Right lung (tissue), 5 donors: ENCODE data around the gene LDB2. TPM values are rescaled to one million over a fixed set of nuclear protein-coding genes. Genes with fewer than 3 reads are reported as not detected.
A peak's percentile ranks its signal among the peaks of the same experiment; 100 is the strongest.

Experiments used
- DNase-seq, 2 donors: peaks; one replicate each; pipeline ENCODE4 v3.0.0-alpha.2; 2013
- polyA plus RNA-seq, 5 donors: library from polyadenylated mRNA; unstranded; fragments of 120-200 nt; gene quantifications; one replicate each; pipeline versions ENCODE4 v1.2.1 to v1.2.3, GENCODE V29; 2013; ENCODE audit warnings: inconsistent platforms in 1 of 5, low replicate concordance in 1 of 5; ENCODE audit not compliant: insufficient read length in 5 of 5, insufficient read depth in 1 of 5

The LDB2 gene
- polyA plus RNA-seq, 5 donors, result 72.5 to 102 (median 87.9) TPM

- no peak for DNase-seq
Observed at GRCh38 chr4:16687011-16687410, 211.4 kb downstream of the LDB2 start.

GRCh38 chr4:16686195-16686594 lies 212.2 kb downstream of the LDB2 start:
- DNase-seq, result no peak

- no peak for DNase-seq
Observed at GRCh38 chr4:16685536-16685935, 212.9 kb downstream of the LDB2 start.

- DNase-seq, result no peak
Observed at GRCh38 chr4:16684935-16685334, 213.5 kb downstream of the LDB2 start.

GRCh38 chr4:16684097-16684496 lies 214.3 kb downstream of the LDB2 start:
- DNase-seq, result no peak

GRCh38 chr4:16682975-16683374 lies 215.5 kb downstream of the LDB2 start:
- DNase-seq, result peak; percentile 55 to 66

- no peak for DNase-seq
Observed at GRCh38 chr4:16677001-16677944, 221.2 kb downstream of the LDB2 start.

GRCh38 chr4:16676230-16676770 lies 222.1 kb downstream of the LDB2 start:
- DNase-seq, result no peak

- DNase-seq, result no peak
Observed at GRCh38 chr4:16674082-16674481, 224.4 kb downstream of the LDB2 start.

GRCh38 chr4:16672421-16672820 lies 226.0 kb downstream of the LDB2 start:
- no peak for DNase-seq

GRCh38 chr4:16671741-16672140 lies 226.7 kb downstream of the LDB2 start:
- no peak for DNase-seq

GRCh38 chr4:16670727-16671126 lies 227.7 kb downstream of the LDB2 start:
- DNase-seq, result no peak

- no peak for DNase-seq
Observed at GRCh38 chr4:16669036-16669435, 229.4 kb downstream of the LDB2 start.

- DNase-seq, result no peak
Observed at GRCh38 chr4:16668488-16668887, 230.0 kb downstream of the LDB2 start.

- DNase-seq, result no peak
Observed at GRCh38 chr4:16667464-16667863, 231.0 kb downstream of the LDB2 start.

GRCh38 chr4:16665942-16666551 lies 232.4 kb downstream of the LDB2 start:
- DNase-seq, result no peak

- DNase-seq, result peak in 1 of 2 donors; percentile 56
Observed at GRCh38 chr4:16663732-16664131, 234.7 kb downstream of the LDB2 start.

- no peak for DNase-seq
Observed at GRCh38 chr4:16663307-16663706, 235.1 kb downstream of the LDB2 start.

- DNase-seq, result no peak
Observed at GRCh38 chr4:16661813-16662212, 236.6 kb downstream of the LDB2 start.

GRCh38 chr4:16660656-16661055 lies 237.8 kb downstream of the LDB2 start:
- no peak for DNase-seq

- DNase-seq, result no peak
Observed at GRCh38 chr4:16659694-16660093, 238.8 kb downstream of the LDB2 start.

- no peak for DNase-seq
Observed at GRCh38 chr4:16659079-16659478, 239.4 kb downstream of the LDB2 start.

- no peak for DNase-seq
Observed at GRCh38 chr4:16658183-16658582, 240.3 kb downstream of the LDB2 start.
